Neuron (in vitro differentiated cells): Measurements from ENCODE around the gene DVL2.

Source experiments
- H2AFZ ChIP-seq: one replicate; pipeline ENCODE4 v1.6.1; 2013; ENCODE audit warnings: low read depth, mild to moderate bottlenecking, inconsistent platforms, low read length, moderate library complexity
- H3K27me3 ChIP-seq: one replicate; pipeline ENCODE4 v1.6.1; 2013; ENCODE audit warnings: low read length; ENCODE audit not compliant: insufficient read depth
- H3K36me3 ChIP-seq: one replicate; pipeline ENCODE4 v1.6.1; 2013; ENCODE audit warnings: low read length; ENCODE audit not compliant: insufficient read depth
- H3K4me1 ChIP-seq: one replicate; pipeline ENCODE4 v1.6.1; 2013; ENCODE audit warnings: low read length; ENCODE audit not compliant: insufficient read depth
- H3K4me3 ChIP-seq: 2 replicates; pipeline ENCODE4 v1.5.1; 2013; ENCODE audit warnings: mild to moderate bottlenecking, low read length, moderate library complexity
- H3K9me3 ChIP-seq: one replicate; pipeline ENCODE4 v1.6.1; 2013; ENCODE audit warnings: low read length

The DVL2 gene

GRCh38 chr17:7239091-7240027 is 5.0 kb upstream of the DVL2 start, which contains the start of gene PHF23:
PHF23 (minus strand) TSS chr17:7239457; CDS start chr17:7239279, 178 bp downstream.
- no peak within 1 kb of the TSS for H2AFZ ChIP-seq
- peaks cover 46% of the 10 kb centered on the region for H3K4me1 ChIP-seq
- H3K27me3 ChIP-seq, result no peaks in the 10 kb centered on the region
- peaks cover 47% of the 10 kb centered on the region for H3K36me3 ChIP-seq
- H3K4me3 ChIP-seq, result peak within 1 kb of the TSS; percentile 95
- no peaks in the 10 kb centered on the region for H3K9me3 ChIP-seq

GRCh38 chr17:7238420-7239090 is 4.2 kb upstream of the DVL2 start:
- H3K4me1 ChIP-seq, result peaks cover 46% of the 10 kb centered on the region
- H2AFZ ChIP-seq, result no peak overlapping the region
- no peaks in the 10 kb centered on the region for H3K9me3 ChIP-seq
- H3K27me3 ChIP-seq, result no peaks in the 10 kb centered on the region
- H3K36me3 ChIP-seq, result peaks cover 40% of the 10 kb centered on the region
- peak overlapping the region; percentile 95 for H3K4me3 ChIP-seq

GRCh38 chr17:7237761-7238419 is 3.6 kb upstream of the DVL2 start:
- H3K9me3 ChIP-seq, result no peaks in the 10 kb centered on the region
- H3K36me3 ChIP-seq, result peaks cover 40% of the 10 kb centered on the region
- no peak overlapping the region for H2AFZ ChIP-seq
- H3K4me3 ChIP-seq, result peak overlapping the region; percentile 95
- H3K27me3 ChIP-seq, result no peaks in the 10 kb centered on the region
- peaks cover 44% of the 10 kb centered on the region for H3K4me1 ChIP-seq

GRCh38 chr17:7237266-7237760 is 3.0 kb upstream of the DVL2 start:
- H3K27me3 ChIP-seq, result no peaks in the 10 kb centered on the region
- peak overlapping the region; percentile 95 for H3K4me3 ChIP-seq
- no peaks in the 10 kb centered on the region for H3K9me3 ChIP-seq
- no peak overlapping the region for H2AFZ ChIP-seq
- H3K36me3 ChIP-seq, result peaks cover 40% of the 10 kb centered on the region
- H3K4me1 ChIP-seq, result peaks cover 48% of the 10 kb centered on the region

GRCh38 chr17:7236808-7237207 is 2.5 kb upstream of the DVL2 start:
- Histone ChIP-seq H3K27me3 (no peaks in the 10 kb centered on the region), H3K36me3 (peaks cover 40% of the 10 kb centered on the region), H2AFZ (no peak overlapping the region), H3K4me1 (peaks cover 53% of the 10 kb centered on the region), H3K4me3 (peak overlapping the region; percentile 95), H3K9me3 (no peaks in the 10 kb centered on the region)

GRCh38 chr17:7235693-7236665 is 1.7 kb upstream of the DVL2 start:
- H3K36me3 ChIP-seq, result peaks cover 35% of the 10 kb centered on the region
- peaks cover 47% of the 10 kb centered on the region for H3K4me1 ChIP-seq
- no peak overlapping the region for H2AFZ ChIP-seq
- no peaks in the 10 kb centered on the region for H3K27me3 ChIP-seq
- H3K9me3 ChIP-seq, result no peaks in the 10 kb centered on the region
- no peak overlapping the region for H3K4me3 ChIP-seq

- H3K9me3 ChIP-seq, result no peaks in the 10 kb centered on the region
- peaks cover 34% of the 10 kb centered on the region for H3K4me1 ChIP-seq
- no peaks in the 10 kb centered on the region for H3K27me3 ChIP-seq
- H2AFZ ChIP-seq, result no peak overlapping the region
- H3K36me3 ChIP-seq, result peaks cover 45% of the 10 kb centered on the region
- H3K4me3 ChIP-seq, result peak overlapping the region; percentile 98
Measured at GRCh38 chr17:7233701-7234082, 625 bp downstream of the DVL2 start.

- peak overlapping the region; percentile 26 for H3K4me3 ChIP-seq
- peaks cover 58% of the 10 kb centered on the region for H3K36me3 ChIP-seq
- no peaks in the 10 kb centered on the region for H3K27me3 ChIP-seq
- no peak overlapping the region for H2AFZ ChIP-seq
- H3K9me3 ChIP-seq, result no peaks in the 10 kb centered on the region
- H3K4me1 ChIP-seq, result peaks cover 29% of the 10 kb centered on the region
Measured at GRCh38 chr17:7232114-7232513, 2.2 kb downstream of the DVL2 start.

- Histone ChIP-seq H3K4me3 (no peak overlapping the region), H3K9me3 (no peaks in the 10 kb centered on the region), H2AFZ (no peak overlapping the region), H3K27me3 (no peaks in the 10 kb centered on the region), H3K4me1 (peaks cover 15% of the 10 kb centered on the region), H3K36me3 (peaks cover 63% of the 10 kb centered on the region)
Measured at GRCh38 chr17:7229504-7229903, 4.8 kb downstream of the DVL2 start.

- no peak overlapping the region for H2AFZ ChIP-seq
- no peak overlapping the region for H3K4me3 ChIP-seq
- H3K27me3 ChIP-seq, result no peaks in the 10 kb centered on the region
- H3K9me3 ChIP-seq, result no peaks in the 10 kb centered on the region
- peaks cover 14% of the 10 kb centered on the region for H3K4me1 ChIP-seq
- peaks cover 69% of the 10 kb centered on the region for H3K36me3 ChIP-seq
Measured at GRCh38 chr17:7228920-7229319, 5.4 kb downstream of the DVL2 start.

GRCh38 chr17:7226721-7227710 is 7.3 kb downstream of the DVL2 start:
- Histone ChIP-seq H3K36me3 (peaks cover 88% of the 10 kb centered on the region), H3K27me3 (no peaks in the 10 kb centered on the region), H3K4me3 (no peak overlapping the region), H3K4me1 (peaks cover 4% of the 10 kb centered on the region), H2AFZ (no peak overlapping the region), H3K9me3 (no peaks in the 10 kb centered on the region)
